Naive B cell (primary cell): Measurements from ENCODE around the gene CARMIL1. TPM values are rescaled to one million over a fixed set of nuclear protein-coding genes. Genes with fewer than 3 reads are reported as not detected.

Source experiments
- ATAC-seq, 2 donors: fragments of 150-1000 bp; cut with Tn5 transposase; 2 replicates each; pipeline ENCODE4 v1.10.0; 2021; ENCODE audit warnings: low read depth in 2 of 2, mild to moderate bottlenecking in 2 of 2, moderate library complexity in 2 of 2
- DNase-seq: peaks from one replicate; pipeline ENCODE4 v3.0.0; 2022
- H3K27ac Mint-ChIP-seq, 6 donors: one replicate each; pipeline ENCODE4 v1.8.0; 2020 to 2022; ENCODE audit warnings: mild to moderate bottlenecking in 6 of 6, mixed read lengths in 6 of 6, moderate library complexity in 5 of 6, inconsistent platforms in 2 of 6
- H3K27me3 Mint-ChIP-seq, 3 donors: one replicate each; pipeline ENCODE4 v1.8.0; 2021 to 2022; ENCODE audit warnings: mixed read lengths in 3 of 3, mild to moderate bottlenecking in 1 of 3
- H3K36me3 Mint-ChIP-seq, 2 donors: one replicate each; pipeline ENCODE4 v1.8.0; 2020 to 2022; ENCODE audit warnings: mixed read lengths in 2 of 2, inconsistent platforms in 1 of 2, mild to moderate bottlenecking in 1 of 2
- H3K4me1 Mint-ChIP-seq, 3 donors: one replicate each; pipeline ENCODE4 v1.8.0; 2020 to 2022; ENCODE audit warnings: mixed read lengths in 3 of 3, inconsistent platforms in 1 of 3, mild to moderate bottlenecking in 1 of 3, moderate library complexity in 1 of 3
- H3K4me3 Mint-ChIP-seq, 8 donors: one replicate each; pipeline ENCODE4 v1.8.0; 2020 to 2022; ENCODE audit warnings: mild to moderate bottlenecking in 8 of 8, mixed read lengths in 8 of 8, moderate library complexity in 8 of 8, inconsistent platforms in 2 of 8
- H3K9me3 Mint-ChIP-seq, 7 donors: one replicate each; pipeline ENCODE4 v1.8.0; 2020 to 2022; ENCODE audit warnings: mixed read lengths in 7 of 7, mild to moderate bottlenecking in 5 of 7, inconsistent platforms in 2 of 7, moderate library complexity in 1 of 7
- polyA plus RNA-seq, 6 donors: library from polyadenylated mRNA; unstranded; fragments of 300-500 nt; fragmentation: Illumina TruSeq; gene quantifications; one replicate each; pipeline ENCODE4 v1.2.3, GENCODE V29; 2021; ENCODE audit warnings: low read depth in 6 of 6

The CARMIL1 gene
- polyA plus RNA-seq: 1 to 10 TPM in 4 of 6 donors, under 1 TPM in 1, not detected in 1; 0.39 to 7.3 (median 6.3) TPM

- Mint-ChIP-seq H3K27me3 (peaks cover 0 to 8% (median 4%) of the 10 kb centered on the region in 3 donors), H3K4me1 (peaks cover 24 to 42% (median 33%) of the 10 kb centered on the region in 3 donors), H3K27ac (peak within 1 kb of the TSS; percentile 56 to 94 (median 83)), H3K4me3 (peak within 1 kb of the TSS; percentile 84 to 98 (median 94)), H3K36me3 (no peaks in the 10 kb centered on the region), H3K9me3 (no peaks in the 10 kb centered on the region)
- ATAC-seq: peak; percentile 79
- DNase-seq: peak; percentile 65
These were observed at the start of gene CARMIL1 for GRCh38 chr6:25278914-25279747. Gene CARMIL1, plus strand, starts transcription at chr6:25279374. Its CDS starts 422 bp downstream, at chr6:25279796.

GRCh38 chr6:25229671-25230321 lies 49.4 kb upstream of the CARMIL1 start:
- Mint-ChIP-seq H3K36me3 (no peaks in the 10 kb centered on the region), H3K4me3 (no peak overlapping the region), H3K9me3 (no peaks in the 10 kb centered on the region), H3K27ac (no peak overlapping the region), H3K4me1 (no peaks in the 10 kb centered on the region), H3K27me3 (no peaks in the 10 kb centered on the region)
- ATAC-seq (no peak), DNase-seq (no peak)

- Mint-ChIP-seq H3K9me3 (no peaks in the 10 kb centered on the region), H3K27me3 (no peaks in the 10 kb centered on the region), H3K36me3 (no peaks in the 10 kb centered on the region), H3K4me1 (no peaks in the 10 kb centered on the region), H3K27ac (no peak overlapping the region), H3K4me3 (no peak overlapping the region)
- DNase-seq (no peak), ATAC-seq (no peak)
These were observed 46.7 kb upstream of the CARMIL1 start for GRCh38 chr6:25232479-25232878.

GRCh38 chr6:25233226-25233625 lies 45.9 kb upstream of the CARMIL1 start:
- no peaks in the 10 kb centered on the region for H3K4me1 Mint-ChIP-seq
- H3K27ac Mint-ChIP-seq: no peak overlapping the region
- no peak overlapping the region for H3K4me3 Mint-ChIP-seq
- DNase-seq (no peak), ATAC-seq (no peak)
- no peaks in the 10 kb centered on the region for H3K9me3 Mint-ChIP-seq
- H3K36me3 Mint-ChIP-seq: no peaks in the 10 kb centered on the region
- no peaks in the 10 kb centered on the region for H3K27me3 Mint-ChIP-seq

- no peak for ATAC-seq
- Mint-ChIP-seq H3K36me3 (no peaks in the 10 kb centered on the region), H3K9me3 (no peaks in the 10 kb centered on the region), H3K4me1 (no peaks in the 10 kb centered on the region), H3K27me3 (no peaks in the 10 kb centered on the region), H3K27ac (no peak overlapping the region), H3K4me3 (no peak overlapping the region)
- no peak for DNase-seq
These were observed 41.6 kb upstream of the CARMIL1 start for GRCh38 chr6:25237579-25237978.

GRCh38 chr6:25239059-25239458 lies 40.1 kb upstream of the CARMIL1 start:
- Mint-ChIP-seq H3K4me1 (no peaks in the 10 kb centered on the region), H3K36me3 (no peaks in the 10 kb centered on the region)

GRCh38 chr6:25239498-25239897 lies 39.7 kb upstream of the CARMIL1 start:
- H3K27ac Mint-ChIP-seq: no peak overlapping the region

More at GRCh38 chr6:25239059-25239458, 40.1 kb upstream of the CARMIL1 start:
- H3K4me3 Mint-ChIP-seq: no peak overlapping the region
- no peaks in the 10 kb centered on the region for H3K9me3 Mint-ChIP-seq
- ATAC-seq: no peak
- H3K27me3 Mint-ChIP-seq: no peaks in the 10 kb centered on the region
- DNase-seq: no peak
- no peak overlapping the region for H3K27ac Mint-ChIP-seq

GRCh38 chr6:25242567-25242966 lies 36.6 kb upstream of the CARMIL1 start:
- DNase-seq (no peak), ATAC-seq (no peak)
- no peak overlapping the region for H3K27ac Mint-ChIP-seq
- peaks cover 0 to 2% (median 0%) of the 10 kb centered on the region in 7 donors for H3K9me3 Mint-ChIP-seq
- no peaks in the 10 kb centered on the region for H3K36me3 Mint-ChIP-seq
- H3K4me1 Mint-ChIP-seq: no peaks in the 10 kb centered on the region
- H3K4me3 Mint-ChIP-seq: no peak overlapping the region
- H3K27me3 Mint-ChIP-seq: peaks cover 0 to 6% (median 3%) of the 10 kb centered on the region in 3 donors

More at GRCh38 chr6:25239498-25239897, 39.7 kb upstream of the CARMIL1 start:
- Mint-ChIP-seq H3K9me3 (peaks cover 0 to under 1% (median 0%) of the 10 kb centered on the region in 7 donors), H3K27me3 (peaks cover 0 to 3% (median 0%) of the 10 kb centered on the region in 3 donors), H3K36me3 (no peaks in the 10 kb centered on the region), H3K4me1 (no peaks in the 10 kb centered on the region), H3K4me3 (no peak overlapping the region)
- ATAC-seq (no peak), DNase-seq (no peak)

- H3K4me1 Mint-ChIP-seq: no peaks in the 10 kb centered on the region
- H3K9me3 Mint-ChIP-seq: peaks cover 0 to 2% (median 0%) of the 10 kb centered on the region in 7 donors
- no peak overlapping the region for H3K27ac Mint-ChIP-seq
- peaks cover 0 to 6% (median 3%) of the 10 kb centered on the region in 3 donors for H3K27me3 Mint-ChIP-seq
- ATAC-seq: no peak
- H3K4me3 Mint-ChIP-seq: no peak overlapping the region
- no peaks in the 10 kb centered on the region for H3K36me3 Mint-ChIP-seq
- no peak for DNase-seq
These were observed 34.3 kb upstream of the CARMIL1 start for GRCh38 chr6:25244865-25245264.

- H3K4me3 Mint-ChIP-seq: no peak overlapping the region
- H3K27ac Mint-ChIP-seq: no peak overlapping the region
- no peak for DNase-seq
- peaks cover 6 to 10% (median 7%) of the 10 kb centered on the region in 3 donors for H3K27me3 Mint-ChIP-seq
- no peak for ATAC-seq
- peaks cover 0 to 2% (median 0%) of the 10 kb centered on the region in 7 donors for H3K9me3 Mint-ChIP-seq
- no peaks in the 10 kb centered on the region for H3K4me1 Mint-ChIP-seq
- no peaks in the 10 kb centered on the region for H3K36me3 Mint-ChIP-seq
These were observed 31.1 kb upstream of the CARMIL1 start for GRCh38 chr6:25248123-25248522.

GRCh38 chr6:25249133-25249532 lies 30.0 kb upstream of the CARMIL1 start:
- no peaks in the 10 kb centered on the region for H3K36me3 Mint-ChIP-seq
- H3K27me3 Mint-ChIP-seq: peaks cover 6 to 10% (median 7%) of the 10 kb centered on the region in 3 donors
- peaks cover 0 to 2% (median 0%) of the 10 kb centered on the region in 7 donors for H3K9me3 Mint-ChIP-seq
- H3K4me3 Mint-ChIP-seq: no peak overlapping the region
- H3K27ac Mint-ChIP-seq: no peak overlapping the region
- ATAC-seq (no peak), DNase-seq (no peak)
- no peaks in the 10 kb centered on the region for H3K4me1 Mint-ChIP-seq

GRCh38 chr6:25250878-25251277 lies 28.3 kb upstream of the CARMIL1 start:
- no peaks in the 10 kb centered on the region for H3K9me3 Mint-ChIP-seq
- DNase-seq (no peak), ATAC-seq (no peak)
- H3K36me3 Mint-ChIP-seq: no peaks in the 10 kb centered on the region
- H3K27me3 Mint-ChIP-seq: peaks cover 0 to 8% (median 7%) of the 10 kb centered on the region in 3 donors
- no peak overlapping the region for H3K27ac Mint-ChIP-seq
- no peaks in the 10 kb centered on the region for H3K4me1 Mint-ChIP-seq
- no peak overlapping the region for H3K4me3 Mint-ChIP-seq

GRCh38 chr6:25251426-25251825 lies 27.7 kb upstream of the CARMIL1 start:
- Mint-ChIP-seq H3K4me1 (no peaks in the 10 kb centered on the region), H3K27ac (no peak overlapping the region), H3K27me3 (peaks cover 0 to 12% (median 7%) of the 10 kb centered on the region in 3 donors), H3K36me3 (no peaks in the 10 kb centered on the region), H3K9me3 (no peaks in the 10 kb centered on the region), H3K4me3 (no peak overlapping the region)
- ATAC-seq (no peak), DNase-seq (no peak)

- H3K4me3 Mint-ChIP-seq: no peak overlapping the region
- H3K36me3 Mint-ChIP-seq: no peaks in the 10 kb centered on the region
- ATAC-seq (no peak), DNase-seq (no peak)
- H3K27ac Mint-ChIP-seq: no peak overlapping the region
- H3K9me3 Mint-ChIP-seq: no peaks in the 10 kb centered on the region
- H3K27me3 Mint-ChIP-seq: peaks cover 0 to 12% (median 7%) of the 10 kb centered on the region in 3 donors
- H3K4me1 Mint-ChIP-seq: no peaks in the 10 kb centered on the region
These were observed 25.8 kb upstream of the CARMIL1 start for GRCh38 chr6:25253351-25253750.
